Measurements from ENCODE around the gene PEX5L.
A peak's percentile ranks its signal among the peaks of the same experiment; 100 is the strongest.

DNA sequence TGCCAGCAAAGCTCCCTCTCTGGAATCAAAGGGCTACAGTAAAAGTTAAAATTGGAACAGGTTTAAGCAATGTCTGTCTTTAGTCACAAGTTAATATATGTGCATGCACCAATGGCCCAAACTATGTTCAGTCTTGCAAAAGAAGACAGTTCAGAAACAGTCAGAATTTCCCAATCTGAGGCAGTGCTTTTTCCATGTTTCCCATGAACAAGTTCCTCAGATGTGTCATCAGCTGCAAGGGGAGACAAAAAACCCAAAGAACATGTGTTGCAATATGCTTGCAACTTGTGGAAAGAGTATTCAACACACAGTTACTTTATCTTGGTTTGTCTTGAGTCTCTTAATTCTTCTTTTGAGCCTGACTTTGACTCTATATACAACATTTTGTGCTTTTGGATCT, 235.5 kb downstream of the PEX5L start:
- TF ChIP-seq, protein P1, sequence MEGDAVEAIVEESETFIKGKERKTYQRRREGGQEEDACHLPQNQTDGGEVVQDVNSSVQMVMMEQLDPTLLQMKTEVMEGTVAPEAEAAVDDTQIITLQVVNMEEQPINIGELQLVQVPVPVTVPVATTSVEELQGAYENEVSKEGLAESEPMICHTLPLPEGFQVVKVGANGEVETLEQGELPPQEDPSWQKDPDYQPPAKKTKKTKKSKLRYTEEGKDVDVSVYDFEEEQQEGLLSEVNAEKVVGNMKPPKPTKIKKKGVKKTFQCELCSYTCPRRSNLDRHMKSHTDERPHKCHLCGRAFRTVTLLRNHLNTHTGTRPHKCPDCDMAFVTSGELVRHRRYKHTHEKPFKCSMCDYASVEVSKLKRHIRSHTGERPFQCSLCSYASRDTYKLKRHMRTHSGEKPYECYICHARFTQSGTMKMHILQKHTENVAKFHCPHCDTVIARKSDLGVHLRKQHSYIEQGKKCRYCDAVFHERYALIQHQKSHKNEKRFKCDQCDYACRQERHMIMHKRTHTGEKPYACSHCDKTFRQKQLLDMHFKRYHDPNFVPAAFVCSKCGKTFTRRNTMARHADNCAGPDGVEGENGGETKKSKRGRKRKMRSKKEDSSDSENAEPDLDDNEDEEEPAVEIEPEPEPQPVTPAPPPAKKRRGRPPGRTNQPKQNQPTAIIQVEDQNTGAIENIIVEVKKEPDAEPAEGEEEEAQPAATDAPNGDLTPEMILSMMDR (IDR thresholded peaks at IDR 0.05) = no peak
- TF ChIP-seq POLR2A (IDR thresholded peaks at IDR 0.05) (no peak), POLR2AphosphoS5 (IDR thresholded peaks at IDR 0.05) (peak; percentile 14), EP300 (IDR thresholded peaks at IDR 0.05) (no peak)

Measured in gastroesophageal sphincter (tissue), 3 donors.